ENCODE data around the gene NUDT17. TPM values are rescaled to one million over a fixed set of nuclear protein-coding genes. Genes with fewer than 3 reads are reported as not detected.
A peak's percentile ranks its signal among the peaks of the same experiment; 100 is the strongest.
"Not testable (repeated sequence)": the region's sequence is repeated elsewhere in the genome, so short reads cannot be mapped to it uniquely, and the experiment has no call there.

Gene NUDT17
- total and polyA plus RNA-seq, 7 experiments from 2014 or later: 2.9 to 7.6 (median 4.9) TPM

- intact Hi-C loops (cut with micrococcal nuclease): loop anchor here (1.0 to 10.0 kb wide), 4 partner anchors 35 to 103 kb away; partner anchors contain the start of genes PIAS3 (in 2 of the 2), PEX11B (in 1 of the 2) and RBM8A (in 1 of the 2)
- Mint-ChIP-seq H3K4me3 (peak overlapping the region; percentile 91 to 100 (median 98)), H3K27ac (peak overlapping the region; percentile 91 to 98 (median 96)), H3K27me3 (no peaks in the 10 kb centered on the region), H3K9me3 (no peaks in the 10 kb centered on the region), H3K36me3 (peaks cover 19 to 36% (median 30%) of the 10 kb centered on the region in 5 donors), H3K4me1 (peaks cover 21 to 41% (median 35%) of the 10 kb centered on the region in 7 donors)
- Histone ChIP-seq H3K27ac (ENCODE audit: low read depth, low read length) (peak overlapping the region; percentile 82), H3K36me3 (ENCODE audit: control insufficient read depth in 2 of 3, insufficient read depth in 3 of 3, low read length in 3 of 3) (peaks cover 18 to 36% (median 20%) of the 10 kb centered on the region in 3 experiments), H3K9me3 (ENCODE audit: control insufficient read depth in 2 of 3, low read length in 3 of 3) (no peaks in the 10 kb centered on the region), H3K4me3 (ENCODE audit: low read length) (peak overlapping the region; percentile 99), H3K27me3 (ENCODE audit: control insufficient read depth in 2 of 2, insufficient read depth in 2 of 2, low read length in 2 of 2) (no peaks in the 10 kb centered on the region), H3K4me1 (ENCODE audit: control insufficient read depth in 2 of 2, insufficient read depth in 2 of 2, low read length in 2 of 2) (peaks cover 10 to 14% of the 10 kb centered on the region in 2 donors)
- POLR2A ChIA-PET: interaction anchor here (0.5 to 1.7 kb wide), 18 partner anchors 10 to 213 kb away, joined by 3 to 15 read pairs (median 5); partner anchors contain the start of genes ANKRD34A, LIX1L, NUDT17 and PEX11B
- ATAC-seq: no peak
- peak in 1 of 9 donors; percentile 8 for DNase-seq
- CTCF ChIA-PET: interaction anchor here (0.6 to 3.1 kb wide), 4 partner anchors 21 to 174 kb away, joined by 3 to 21 read pairs (median 4); partner anchors contain the start of genes ANKRD34A, NUDT17 and POLR3GL
Measured at GRCh38 chr1:145824499-145824842, 21.0 kb upstream of the NUDT17 start.

GRCh38 chr1:145826030-145826429 is 19.4 kb upstream of the NUDT17 start:
- peaks cover 25 to 51% (median 29%) of the 10 kb centered on the region in 3 experiments for H3K36me3 ChIP-seq (ENCODE audit: control insufficient read depth in 2 of 3, insufficient read depth in 3 of 3, low read length in 3 of 3)
- POLR2A ChIA-PET: interaction anchor here (1.1 to 2.4 kb wide), 5 partner anchors 17 to 211 kb away, joined by 3 to 10 read pairs (median 4); partner anchors contain the start of genes PEX11B, PIAS3 and RBM8A

GRCh38 chr1:145827966-145828365 is 17.5 kb upstream of the NUDT17 start:
- Histone ChIP-seq H3K9me3 (ENCODE audit: control insufficient read depth in 2 of 3, low read length in 3 of 3) (no peaks in the 10 kb centered on the region), H3K36me3 (ENCODE audit: control insufficient read depth in 2 of 3, insufficient read depth in 3 of 3, low read length in 3 of 3) (peaks cover 25 to 70% (median 33%) of the 10 kb centered on the region in 3 experiments), H3K4me1 (ENCODE audit: control insufficient read depth in 2 of 2, insufficient read depth in 2 of 2, low read length in 2 of 2) (peaks cover 10 to 14% of the 10 kb centered on the region in 2 donors), H3K27me3 (ENCODE audit: control insufficient read depth in 2 of 2, insufficient read depth in 2 of 2, low read length in 2 of 2) (no peaks in the 10 kb centered on the region), H3K4me3 (ENCODE audit: low read length) (no peak overlapping the region), H3K27ac (ENCODE audit: low read depth, low read length) (no peak overlapping the region)
- POLR2A ChIA-PET: interaction anchor here (0.7 to 1.3 kb wide), 2 partner anchors 32 to 92 kb away, joined by 3 read pairs; no protein-coding TSS in a partner anchor
- CTCF ChIA-PET: interaction anchor here (0.9 to 1.1 kb wide), 2 partner anchors 18 to 204 kb away, joined by 5 to 7 read pairs; partner anchors contain the start of gene NUDT17
- no peak overlapping the region for H3K4me3 Mint-ChIP-seq
- H3K27me3 Mint-ChIP-seq: no peaks in the 10 kb centered on the region
- peaks cover 24 to 38% (median 36%) of the 10 kb centered on the region in 7 donors for H3K4me1 Mint-ChIP-seq
- H3K36me3 Mint-ChIP-seq: peaks cover 31 to 56% (median 47%) of the 10 kb centered on the region in 5 donors
- peak overlapping the region in 5 of 9 donors; percentile 2 to 51 (median 28) for H3K27ac Mint-ChIP-seq
- intact Hi-C loops (cut with micrococcal nuclease): loop anchor here (2.0 to 10.0 kb wide), 2 partner anchors 17 to 53 kb away; partner anchors contain the start of gene NUDT17 (in 1 of the 2)
- ATAC-seq: no peak
- DNase-seq: no peak
- no peaks in the 10 kb centered on the region for H3K9me3 Mint-ChIP-seq

More at GRCh38 chr1:145826030-145826429, 19.4 kb upstream of the NUDT17 start:
- H3K4me1 Mint-ChIP-seq: peaks cover 24 to 41% (median 35%) of the 10 kb centered on the region in 7 donors
- no peaks in the 10 kb centered on the region for H3K9me3 ChIP-seq (ENCODE audit: control insufficient read depth in 2 of 3, low read length in 3 of 3)
- DNase-seq (no peak), ATAC-seq (no peak)
- H3K4me1 ChIP-seq (ENCODE audit: control insufficient read depth in 2 of 2, insufficient read depth in 2 of 2, low read length in 2 of 2): peaks cover 10 to 14% of the 10 kb centered on the region in 2 donors
- H3K9me3 Mint-ChIP-seq: no peaks in the 10 kb centered on the region
- peaks cover 25 to 45% (median 38%) of the 10 kb centered on the region in 5 donors for H3K36me3 Mint-ChIP-seq
- peak overlapping the region; percentile 46 to 100 (median 79) for H3K4me3 Mint-ChIP-seq
- intact Hi-C loops (cut with micrococcal nuclease): loop anchor here in 1 of 2 donors (10.0 kb wide), 1 partner anchor 51 kb away; no protein-coding TSS in a partner anchor
- H3K27ac Mint-ChIP-seq: peak overlapping the region in 5 of 9 donors; percentile 23 to 97 (median 58)
- no peaks in the 10 kb centered on the region for H3K27me3 ChIP-seq (ENCODE audit: control insufficient read depth in 2 of 2, insufficient read depth in 2 of 2, low read length in 2 of 2)
- H3K27me3 Mint-ChIP-seq: no peaks in the 10 kb centered on the region
- CTCF ChIA-PET: interaction anchor here (0.6 to 3.1 kb wide), 2 partner anchors 20 to 33 kb away, joined by 3 to 21 read pairs; partner anchors contain the start of gene NUDT17
- no peak overlapping the region for H3K27ac ChIP-seq (ENCODE audit: low read depth, low read length)
- H3K4me3 ChIP-seq (ENCODE audit: low read length): no peak overlapping the region

GRCh38 chr1:145828367-145829026 is 16.9 kb upstream of the NUDT17 start:
- ChIA-PET CTCF (interaction anchor here (0.9 to 1.1 kb wide), 2 partner anchors 17 to 204 kb away, joined by 5 to 7 read pairs; partner anchors contain the start of gene NUDT17), POLR2A (interaction anchor here (0.7 to 1.3 kb wide), 3 partner anchors 17 to 91 kb away, joined by 3 read pairs; partner anchors contain the start of gene NUDT17)
- H3K4me3 Mint-ChIP-seq: no peak overlapping the region
- no peaks in the 10 kb centered on the region for H3K27me3 ChIP-seq (ENCODE audit: control insufficient read depth in 2 of 2, insufficient read depth in 2 of 2, low read length in 2 of 2)
- no peak for DNase-seq
- no peaks in the 10 kb centered on the region for H3K9me3 ChIP-seq (ENCODE audit: control insufficient read depth in 2 of 3, low read length in 3 of 3)
- peaks cover 10 to 14% of the 10 kb centered on the region in 2 donors for H3K4me1 ChIP-seq (ENCODE audit: control insufficient read depth in 2 of 2, insufficient read depth in 2 of 2, low read length in 2 of 2)
- H3K4me3 ChIP-seq (ENCODE audit: low read length): no peak overlapping the region
- H3K36me3 ChIP-seq (ENCODE audit: control insufficient read depth in 2 of 3, insufficient read depth in 3 of 3, low read length in 3 of 3): peaks cover 25 to 76% (median 33%) of the 10 kb centered on the region in 3 experiments
- peaks cover 31 to 61% (median 51%) of the 10 kb centered on the region in 5 donors for H3K36me3 Mint-ChIP-seq
- no peak for ATAC-seq
- peak overlapping the region in 5 of 9 donors; percentile 7 to 56 (median 36) for H3K27ac Mint-ChIP-seq
- intact Hi-C loops (cut with micrococcal nuclease): loop anchor here (2.0 to 10.0 kb wide), 2 partner anchors 16 to 54 kb away; partner anchors contain the start of gene NUDT17 (in 1 of the 2)
- H3K27me3 Mint-ChIP-seq: no peaks in the 10 kb centered on the region
- no peak overlapping the region for H3K27ac ChIP-seq (ENCODE audit: low read depth, low read length)
- no peaks in the 10 kb centered on the region for H3K9me3 Mint-ChIP-seq
- H3K4me1 Mint-ChIP-seq: peaks cover 24 to 38% (median 36%) of the 10 kb centered on the region in 7 donors

- H3K36me3 Mint-ChIP-seq: peaks cover 31 to 65% (median 52%) of the 10 kb centered on the region in 5 donors
- H3K4me3 ChIP-seq (ENCODE audit: low read length); CTCF ChIA-PET; ATAC-seq; H3K9me3 ChIP-seq (ENCODE audit: control insufficient read depth in 2 of 3, low read length in 3 of 3); intact Hi-C loops (cut with micrococcal nuclease); H3K9me3 Mint-ChIP-seq; DNase-seq; H3K27me3 ChIP-seq (ENCODE audit: control insufficient read depth in 2 of 2, insufficient read depth in 2 of 2, low read length in 2 of 2); H3K4me1 ChIP-seq (ENCODE audit: control insufficient read depth in 2 of 2, insufficient read depth in 2 of 2, low read length in 2 of 2); H3K27ac ChIP-seq (ENCODE audit: low read depth, low read length); H3K4me3 Mint-ChIP-seq; H3K27me3 Mint-ChIP-seq: not testable (repeated sequence)
- peaks cover 25 to 94% (median 33%) of the 10 kb centered on the region in 3 experiments for H3K36me3 ChIP-seq (ENCODE audit: control insufficient read depth in 2 of 3, insufficient read depth in 3 of 3, low read length in 3 of 3)
- peaks cover 11 to 29% (median 21%) of the 10 kb centered on the region in 7 donors for H3K4me1 Mint-ChIP-seq
- peak overlapping the region in 2 of 9 donors; percentile 22 to 46 for H3K27ac Mint-ChIP-seq
- POLR2A ChIA-PET: interaction anchor here (0.6 kb wide), 1 partner anchor 207 kb away, joined by 3 read pairs; no protein-coding TSS in a partner anchor
Measured at GRCh38 chr1:145830810-145831209, 14.6 kb upstream of the NUDT17 start.

- intact Hi-C loops (cut with micrococcal nuclease): no loop called here
- Mint-ChIP-seq H3K27me3 (no peaks in the 10 kb centered on the region), H3K4me3 (no peak overlapping the region), H3K36me3 (peaks cover 4 to 56% (median 20%) of the 10 kb centered on the region in 5 donors), H3K4me1 (no peaks in the 10 kb centered on the region), H3K27ac (no peak overlapping the region), H3K9me3 (no peaks in the 10 kb centered on the region)
- ATAC-seq (no peak), DNase-seq (no peak)
- H3K27me3 ChIP-seq (ENCODE audit: control insufficient read depth in 2 of 2, insufficient read depth in 2 of 2, low read length in 2 of 2): no peaks in the 10 kb centered on the region
- POLR2A ChIA-PET: interaction anchor here (2.1 kb wide), 1 partner anchor 14 kb away, joined by 7 read pairs; the partner anchor contains the start of genes POLR3C and RNF115
- H3K4me3 ChIP-seq (ENCODE audit: low read length): no peak overlapping the region
- CTCF ChIA-PET: no interaction called here
- no peak overlapping the region for H3K27ac ChIP-seq (ENCODE audit: low read depth, low read length)
- peaks cover 16 to 99% (median 23%) of the 10 kb centered on the region in 3 experiments for H3K36me3 ChIP-seq (ENCODE audit: control insufficient read depth in 2 of 3, insufficient read depth in 3 of 3, low read length in 3 of 3)
- H3K9me3 ChIP-seq (ENCODE audit: control insufficient read depth in 2 of 3, low read length in 3 of 3): no peaks in the 10 kb centered on the region
- H3K4me1 ChIP-seq (ENCODE audit: control insufficient read depth in 2 of 2, insufficient read depth in 2 of 2, low read length in 2 of 2): no peaks in the 10 kb centered on the region
Measured at GRCh38 chr1:145837656-145838055, 7.8 kb upstream of the NUDT17 start.
